ENCODE results near the gene SH3RF1.

Gene SH3RF1

GRCh38 chr4:169275180-169275579 is 4.4 kb upstream of the SH3RF1 start:
- no peak for DNase-seq (ENCODE audit: low read depth in 2 of 2)

DNA sequence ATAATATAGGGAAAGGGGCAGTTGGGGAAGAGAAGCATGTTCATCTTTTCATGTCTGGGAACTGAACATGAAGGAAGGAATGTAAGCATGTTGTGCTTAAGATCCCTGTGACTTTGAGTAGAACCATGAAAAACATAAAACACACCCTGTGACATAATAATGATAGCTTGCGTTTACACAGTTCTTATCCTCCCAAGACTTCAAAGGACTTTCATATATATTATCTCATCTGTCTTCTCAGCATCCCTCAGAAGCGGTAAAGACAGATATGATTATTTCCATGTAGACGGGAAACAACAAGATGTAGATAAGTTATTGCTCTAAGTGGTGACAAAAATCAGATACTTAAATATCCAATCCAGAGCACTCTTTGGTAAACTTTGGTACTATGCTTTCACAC is 3.3 kb upstream of the SH3RF1 start:
- DNase-seq (ENCODE audit: low read depth in 2 of 2): no peak

DNA sequence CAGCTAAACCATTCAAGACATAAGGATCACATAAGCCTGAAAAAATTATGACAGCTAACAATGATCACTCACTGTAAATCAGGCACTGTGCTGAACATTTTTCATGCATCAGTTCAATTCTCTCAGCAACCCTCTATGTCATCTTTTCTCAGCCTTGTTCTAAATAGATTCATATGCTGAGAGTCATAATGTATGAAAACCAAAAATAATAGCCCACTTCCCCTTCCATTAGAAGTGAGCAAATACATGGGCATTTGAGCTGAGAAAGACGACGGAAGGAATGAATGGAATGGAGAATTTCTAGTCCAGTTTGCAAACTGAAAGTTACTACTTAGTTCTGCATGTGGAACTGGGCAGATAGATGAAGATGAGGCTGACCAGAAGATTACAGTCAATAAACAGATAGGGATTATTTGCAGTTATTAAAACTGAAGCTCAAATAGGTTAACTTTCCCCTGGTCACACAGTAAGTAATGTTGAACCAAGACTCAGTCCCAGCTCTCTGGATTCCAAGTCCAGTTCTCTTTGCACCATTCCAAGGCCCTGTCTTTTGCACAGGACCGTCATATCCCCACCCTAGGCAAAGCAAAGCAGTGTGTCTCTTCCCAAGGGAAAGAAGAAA is 1.6 kb upstream of the SH3RF1 start:
- no peak for DNase-seq (ENCODE audit: low read depth in 2 of 2)

- no peak for DNase-seq (ENCODE audit: low read depth in 2 of 2)
These were observed 894 bp upstream of the SH3RF1 start for GRCh38 chr4:169271692-169272007.

DNA sequence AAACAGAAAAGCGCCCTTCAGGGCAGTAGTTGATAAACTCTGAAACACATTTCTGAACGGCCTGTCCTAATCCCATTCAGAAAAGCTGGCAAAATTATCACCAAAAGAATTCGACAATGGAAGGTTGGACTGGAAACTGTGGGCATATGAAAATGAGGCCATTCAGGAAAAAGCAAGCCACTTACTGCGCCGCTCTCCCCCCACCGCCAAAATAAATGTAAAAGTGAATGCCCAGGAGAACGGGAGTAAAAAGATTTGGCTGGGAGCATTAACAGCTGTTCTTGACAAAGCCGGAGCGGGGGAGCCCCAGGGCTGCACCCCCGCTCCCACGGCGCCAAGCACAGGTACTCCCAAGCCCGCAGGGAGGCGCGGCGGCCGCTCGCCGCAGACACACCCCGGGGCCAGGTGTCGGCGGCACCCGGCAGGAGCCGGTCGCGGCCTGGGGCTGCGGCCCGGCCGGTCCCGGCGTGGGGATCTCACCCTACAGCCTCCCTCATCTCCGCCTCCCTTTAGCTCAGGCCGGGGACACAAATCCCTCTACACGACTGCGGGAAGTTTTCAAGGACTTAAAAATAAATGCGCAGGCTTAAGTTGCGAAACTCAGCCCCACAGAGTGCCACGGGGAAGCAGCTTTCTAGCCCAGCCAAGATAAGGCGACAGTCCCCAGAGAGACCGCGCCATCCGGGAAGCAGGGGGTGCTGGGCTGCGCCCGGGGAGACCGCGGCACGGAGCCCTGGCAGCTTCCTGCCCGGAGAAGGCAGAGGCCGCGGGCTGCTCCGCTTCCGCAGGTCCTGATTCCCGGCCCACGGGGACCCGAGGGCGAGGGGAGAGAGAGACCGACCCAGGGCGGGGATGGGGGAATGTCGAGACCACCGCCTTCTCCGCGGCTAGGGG is 593 bp downstream of the SH3RF1 start:
- DNase-seq (ENCODE audit: low read depth in 2 of 2): no peak

DNA sequence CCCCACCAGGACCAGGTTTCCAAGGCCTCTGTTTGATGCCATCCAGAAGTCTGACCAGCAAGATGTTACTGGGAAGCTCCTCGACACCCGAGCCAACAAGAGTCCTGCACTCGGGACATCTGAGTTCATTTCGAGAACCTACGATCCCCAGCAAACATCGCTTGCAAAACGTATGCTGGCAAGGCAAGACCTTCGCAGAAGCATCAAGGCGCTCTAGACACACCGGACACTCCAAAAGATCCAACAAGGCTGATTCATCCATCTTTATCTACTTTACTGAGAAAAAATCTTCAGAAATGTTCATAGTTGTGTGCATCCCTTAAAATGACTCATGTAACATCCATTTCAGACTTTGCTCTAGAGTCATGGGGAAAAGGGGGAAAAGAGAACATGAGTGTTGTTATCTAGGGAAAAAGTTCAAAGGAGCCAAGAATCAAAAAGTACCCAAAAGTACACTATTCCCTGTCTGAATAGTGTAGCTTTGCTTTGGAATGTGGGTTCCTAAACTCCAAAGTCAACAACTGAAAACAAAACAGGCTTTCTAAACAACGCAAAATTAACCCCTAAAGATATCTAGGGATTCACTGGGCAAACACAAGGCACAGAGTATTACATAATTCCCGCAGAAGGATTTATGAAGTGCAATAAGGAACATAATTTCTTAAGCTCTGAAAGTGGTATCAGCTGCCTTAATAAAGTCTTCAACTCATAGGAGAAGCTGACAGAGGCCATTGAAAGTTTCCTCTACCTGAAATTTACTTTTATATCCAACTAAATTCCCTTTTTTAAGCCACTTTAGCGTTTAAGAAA is 1.6 kb downstream of the SH3RF1 start:
- no peak for DNase-seq (ENCODE audit: low read depth in 2 of 2)

DNA sequence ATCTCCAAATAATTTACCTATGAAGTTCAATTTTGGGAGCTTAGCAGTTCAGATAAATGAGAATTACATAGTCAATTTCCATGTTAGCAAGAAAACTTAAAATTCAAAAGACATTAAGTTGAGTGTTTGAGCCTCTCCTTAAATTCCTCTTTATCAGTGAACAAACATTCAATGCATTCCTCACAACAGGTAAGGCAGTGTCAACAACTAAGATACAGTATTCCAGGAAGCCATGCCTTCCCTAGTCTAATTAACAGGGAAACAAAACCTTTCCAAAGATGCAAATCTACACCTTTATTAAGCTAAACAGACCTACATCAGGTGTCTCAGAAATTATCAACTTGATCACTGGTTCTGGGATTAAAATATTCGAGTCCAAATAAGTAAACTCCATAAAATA is 3.7 kb downstream of the SH3RF1 start:
- DNase-seq (ENCODE audit: low read depth in 2 of 2): no peak

DNA sequence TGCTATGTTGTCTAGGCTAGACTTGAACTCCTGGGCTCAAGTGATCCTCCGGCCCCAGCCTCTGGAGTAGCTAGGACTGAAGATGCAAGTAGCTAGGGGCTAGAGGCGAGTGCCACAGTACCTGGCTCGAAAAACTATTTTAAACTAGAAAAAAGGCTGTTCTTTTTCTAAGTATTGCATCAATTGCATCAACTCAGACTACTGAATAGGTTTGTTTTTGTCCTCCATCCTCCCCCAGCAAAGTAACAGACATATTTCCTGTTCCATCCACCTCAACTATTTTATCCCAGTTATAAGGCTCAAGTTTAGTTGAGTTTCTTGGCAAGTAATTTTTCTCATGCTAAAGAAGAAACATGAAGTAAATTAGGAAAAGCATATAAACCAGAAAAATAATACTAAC is 4.1 kb downstream of the SH3RF1 start:
- no peak for DNase-seq (ENCODE audit: low read depth in 2 of 2)

DNA sequence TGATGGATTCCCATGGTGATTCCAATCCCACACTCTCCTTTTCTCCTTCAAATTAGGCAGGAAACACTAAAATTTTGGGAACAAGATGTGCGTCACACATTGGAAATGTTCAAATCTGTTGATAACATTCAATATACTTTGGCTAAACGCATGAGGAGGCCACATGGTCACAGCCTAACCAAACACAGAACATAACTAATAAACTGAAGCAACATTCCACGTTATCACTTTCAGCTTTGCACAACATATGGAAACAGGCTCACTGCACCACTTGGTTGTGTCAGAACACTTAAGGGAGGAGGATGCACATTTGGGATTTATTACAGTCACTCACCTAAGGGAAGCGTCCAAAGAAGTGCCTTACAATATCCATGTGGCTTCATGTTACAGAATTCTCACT is 4.7 kb downstream of the SH3RF1 start:
- no peak for DNase-seq (ENCODE audit: low read depth in 2 of 2)

DNA sequence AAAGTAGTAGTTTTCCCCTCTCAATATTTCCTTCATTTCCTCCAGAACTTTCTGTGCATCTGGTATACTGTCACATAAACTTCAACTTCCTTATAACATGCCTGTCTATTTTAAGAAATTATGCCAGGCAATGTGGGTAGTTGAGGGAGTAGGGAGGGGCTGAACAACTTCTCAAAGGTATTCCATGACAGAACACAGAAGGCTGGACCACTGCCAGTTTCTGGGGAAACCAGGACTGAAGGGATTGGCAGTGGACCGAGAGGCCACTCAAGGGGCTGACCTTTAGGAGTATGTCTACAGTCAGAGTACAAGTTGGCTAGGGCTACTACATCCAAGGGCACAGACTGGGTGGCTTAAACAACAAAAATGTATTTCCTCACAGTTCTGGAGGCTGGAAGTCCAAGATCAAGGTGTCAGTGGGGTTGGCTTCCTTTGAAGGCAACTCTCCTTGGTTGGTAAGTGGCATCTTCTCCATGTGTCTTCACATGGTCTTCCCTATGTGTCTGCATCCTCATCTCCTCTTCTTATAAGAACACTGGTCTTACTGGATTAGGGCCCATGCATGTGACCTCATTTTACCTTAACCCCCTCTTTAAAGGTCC is 6.9 kb downstream of the SH3RF1 start:
- no peak for DNase-seq (ENCODE audit: low read depth in 2 of 2)

DNA sequence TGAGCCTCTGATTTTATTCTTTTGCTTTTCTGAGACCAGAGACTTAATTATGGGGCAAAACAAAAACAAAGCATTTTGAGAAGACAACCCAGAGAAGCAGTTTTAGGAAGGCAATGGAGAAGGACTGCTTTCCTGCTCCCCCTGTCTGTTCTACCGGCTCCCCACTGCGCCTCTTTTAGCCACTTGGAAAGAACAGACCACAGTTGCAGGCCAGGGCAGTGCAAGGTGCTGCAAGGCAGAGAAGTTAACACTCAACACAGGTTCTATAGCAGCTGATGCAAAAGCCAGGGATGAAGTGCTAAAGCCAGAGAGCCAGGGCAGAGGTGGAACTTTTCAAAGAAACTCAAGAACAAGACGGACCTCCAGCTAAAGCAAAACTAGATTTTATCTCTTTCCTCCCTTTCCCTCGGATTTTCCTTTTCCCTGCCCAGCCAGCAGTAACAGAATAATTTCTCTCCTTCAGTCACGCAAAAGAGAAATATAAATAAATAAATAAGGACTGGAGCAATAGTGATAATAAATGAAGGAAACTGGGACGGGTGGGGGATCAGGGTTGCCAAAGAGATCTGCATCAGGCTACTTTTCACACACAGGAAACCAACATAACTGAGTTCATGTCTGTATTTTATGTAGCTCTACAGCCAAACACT is 10.4 kb downstream of the SH3RF1 start:
- DNase-seq (ENCODE audit: low read depth in 2 of 2): no peak

GRCh38 chr4:169259271-169259670 is 11.5 kb downstream of the SH3RF1 start:
- no peak for DNase-seq (ENCODE audit: low read depth in 2 of 2)

GRCh38 chr4:169258141-169258540 is 12.6 kb downstream of the SH3RF1 start:
- no peak for DNase-seq (ENCODE audit: low read depth in 2 of 2)

DNA sequence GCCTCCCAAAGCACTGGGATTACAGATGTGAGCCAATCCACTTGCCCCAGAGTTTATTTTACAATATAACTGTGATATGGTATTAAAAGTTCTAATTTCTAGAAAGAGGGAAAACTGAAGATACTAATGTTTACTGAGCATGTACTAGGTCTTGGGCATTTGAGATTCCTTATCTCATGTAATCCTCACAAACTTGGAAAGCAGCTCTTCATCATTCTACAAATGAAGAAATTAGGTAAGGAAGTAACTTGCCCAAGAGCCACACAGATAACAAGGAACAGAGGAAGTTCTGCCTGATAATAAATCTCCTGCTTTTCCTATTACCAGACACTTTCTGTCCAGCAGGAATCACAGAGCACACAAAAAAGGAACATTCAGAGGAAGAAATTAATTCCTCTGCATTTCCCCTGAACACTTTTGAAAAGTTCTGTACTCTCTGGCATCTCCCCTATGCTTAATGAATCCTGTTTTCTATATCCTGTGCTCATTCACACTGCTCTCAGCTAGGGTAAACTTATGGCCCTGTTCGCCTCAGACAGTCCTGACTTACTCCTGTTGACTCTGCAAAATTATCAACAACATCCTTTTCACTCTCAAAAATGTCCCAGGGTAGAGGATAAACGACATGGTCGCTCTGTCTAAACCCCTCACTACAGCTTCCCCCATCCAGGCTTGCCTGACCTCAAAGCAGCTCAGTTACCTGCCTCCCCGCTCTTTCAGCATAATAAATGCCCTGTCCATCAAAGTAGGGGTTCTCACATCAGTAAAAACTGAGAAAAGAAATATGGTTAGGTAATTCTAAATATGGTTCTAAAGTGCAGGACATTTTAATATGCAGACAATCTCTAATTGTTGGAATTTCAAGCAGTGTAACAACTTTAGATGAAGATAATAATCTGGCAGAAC is 13.6 kb downstream of the SH3RF1 start:
- no peak for DNase-seq (ENCODE audit: low read depth in 2 of 2)

DNA sequence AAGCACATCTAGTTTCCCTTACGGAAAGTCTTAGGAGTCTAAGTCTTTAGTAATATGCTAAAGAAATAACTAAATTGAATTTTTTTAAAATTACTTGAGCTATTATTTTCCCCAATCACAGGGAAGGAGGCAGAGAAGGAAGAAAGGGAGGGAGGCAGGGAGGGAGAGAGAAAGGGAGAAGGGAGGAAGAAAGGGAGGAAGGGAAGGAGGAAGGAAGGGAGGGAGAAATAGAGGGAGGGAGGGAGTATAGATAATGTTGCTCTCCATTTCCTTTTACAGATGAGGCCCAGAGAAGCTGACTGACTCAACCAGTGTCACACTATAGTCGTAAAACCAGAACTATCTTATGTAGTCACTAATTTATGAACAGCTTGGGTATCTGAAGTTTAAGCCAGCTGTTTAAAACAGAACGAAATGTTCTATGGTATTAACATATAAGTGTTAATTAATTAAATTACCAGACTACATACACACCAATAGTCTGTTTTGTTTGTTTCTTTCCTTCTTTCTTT is 14.6 kb downstream of the SH3RF1 start:
- no peak for DNase-seq (ENCODE audit: low read depth in 2 of 2)

DNA sequence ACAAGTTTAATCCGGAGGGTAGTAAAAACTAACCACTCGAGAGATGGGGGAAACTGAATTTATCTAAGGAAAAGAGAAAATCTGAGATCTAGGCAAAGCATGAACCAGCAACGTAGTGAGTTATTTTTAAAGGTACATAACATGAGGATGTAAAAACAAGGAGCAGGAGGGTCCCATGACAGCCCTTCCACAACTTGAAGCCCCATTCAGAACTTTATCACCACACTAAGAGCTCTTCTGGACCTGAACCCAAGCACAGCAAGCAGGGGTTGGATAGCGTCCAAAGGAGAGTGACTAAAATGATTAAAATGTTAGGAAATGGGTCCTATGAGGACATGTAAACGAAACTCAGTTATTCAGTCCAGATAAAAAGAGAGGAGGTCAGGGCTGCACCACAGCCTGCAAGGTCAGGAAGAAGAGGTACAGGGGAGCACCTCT is 16.2 kb downstream of the SH3RF1 start:
- no peak for DNase-seq (ENCODE audit: low read depth in 2 of 2)

GRCh38 chr4:169253904-169254303 is 16.9 kb downstream of the SH3RF1 start:
- no peak for DNase-seq (ENCODE audit: low read depth in 2 of 2)

DNA sequence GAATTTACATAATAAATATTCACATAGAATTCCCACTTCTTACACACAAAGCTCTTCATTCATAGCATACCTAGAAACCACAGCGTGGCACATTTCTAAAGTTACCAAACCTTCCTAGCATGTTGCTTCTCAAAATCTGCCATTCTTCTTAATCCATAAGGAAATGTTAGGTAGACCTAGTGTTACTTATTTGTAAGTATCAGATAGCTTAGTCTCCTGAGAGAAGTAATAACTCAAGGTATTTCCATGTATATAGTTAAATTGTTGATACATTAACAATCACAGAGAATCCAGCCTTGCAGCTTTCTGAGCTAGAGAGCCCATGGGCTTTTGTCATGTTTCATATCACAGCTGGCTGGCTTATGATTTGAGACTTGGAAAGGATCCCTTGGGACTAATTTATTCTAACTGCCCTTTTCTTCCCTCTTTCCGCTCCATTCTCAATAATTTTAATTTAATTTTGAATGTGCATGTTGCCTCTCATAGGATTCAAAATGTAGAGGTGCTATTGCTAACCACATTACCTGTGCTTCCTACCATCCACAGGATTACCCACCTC is 17.6 kb downstream of the SH3RF1 start:
- DNase-seq (ENCODE audit: low read depth in 2 of 2): no peak

DNA sequence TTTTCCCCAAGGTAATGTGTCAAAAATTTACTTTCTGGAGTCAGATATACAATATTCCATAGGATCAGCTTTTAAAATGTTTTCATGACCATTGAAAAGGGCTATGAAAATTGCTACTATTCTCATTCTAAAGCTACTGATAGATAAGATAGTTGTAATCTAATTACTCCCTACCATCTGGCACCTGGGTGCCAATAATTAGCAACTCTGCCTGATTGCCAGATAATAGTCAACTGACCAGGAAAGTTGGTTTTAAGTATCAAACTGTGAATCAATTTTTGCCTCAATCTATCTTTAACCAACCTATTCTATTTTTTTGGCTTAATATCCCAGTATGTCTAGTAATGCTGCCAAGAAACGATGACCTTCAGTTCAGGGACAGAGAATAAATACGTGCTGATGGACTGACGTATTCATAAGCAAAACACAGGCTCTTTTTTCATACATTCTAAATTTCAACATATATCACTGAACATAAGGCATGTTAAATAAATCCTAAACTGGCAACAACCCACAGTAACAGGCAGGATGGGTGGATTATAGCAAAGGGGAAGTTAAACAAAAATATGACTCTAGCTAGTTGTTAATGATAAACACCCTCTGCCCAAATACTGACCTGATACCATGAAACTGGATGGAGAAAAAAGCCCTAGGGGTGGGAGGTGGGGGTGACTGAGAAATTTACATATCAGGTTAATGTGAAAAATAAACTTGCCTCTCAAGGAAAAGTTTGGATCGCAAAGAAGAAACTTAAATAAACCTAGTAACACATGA is 18.2 kb downstream of the SH3RF1 start:
- DNase-seq (ENCODE audit: low read depth in 2 of 2): no peak

Measured in activated CD8-positive, alpha-beta memory T cell treated with anti-CD3 and anti-CD28 coated beads for 4 hours (primary cell).